Hepatocyte (in vitro differentiated cells): ENCODE results near the gene CRYBA4. TPM values are rescaled to one million over a fixed set of nuclear protein-coding genes. Genes with fewer than 3 reads are reported as not detected.

Experiments
- DNase-seq: peaks from one replicate; pipeline ENCODE4 v3.0.0-alpha.2; 2016; ENCODE audit warnings: low spot score
- H2AFZ ChIP-seq: fragments of 200-600 bp; sonication (generic); 2 replicates; pipeline ENCODE4 v1.6.0; 2016; ENCODE audit warnings: antibody characterized with exemption, mild to moderate bottlenecking
- H3K27ac ChIP-seq: fragments of 200-600 bp; sonication (generic); 2 replicates; pipeline ENCODE4 v1.5.1; 2016; ENCODE audit warnings: mild to moderate bottlenecking
- H3K27me3 ChIP-seq: fragments of 200-600 bp; sonication (generic); 2 replicates; pipeline ENCODE4 v1.6.1; 2016
- H3K36me3 ChIP-seq: fragments of 200-600 bp; sonication (generic); replicated peaks from 2 replicates; pipeline ENCODE4 v1.5.1; 2016; ENCODE audit warnings: low read depth; ENCODE audit not compliant: insufficient read depth
- H3K4me1 ChIP-seq: fragments of 200-600 bp; sonication (generic); 2 replicates; pipeline ENCODE4 v1.5.1; 2016; ENCODE audit warnings: mild to moderate bottlenecking, moderate library complexity; ENCODE audit not compliant: insufficient read depth
- H3K4me2 ChIP-seq: fragments of 200-600 bp; sonication (generic); 2 replicates; pipeline ENCODE4 v1.6.0; 2016
- H3K4me3 ChIP-seq: fragments of 200-600 bp; sonication (generic); 2 replicates; pipeline ENCODE4 v1.5.1; 2016; ENCODE audit warnings: mild to moderate bottlenecking
- H3K79me2 ChIP-seq: fragments of 200-600 bp; sonication (generic); 2 replicates; pipeline ENCODE4 v1.6.0; 2017; ENCODE audit warnings: mild to moderate bottlenecking
- H3K9me2 ChIP-seq: fragments of 200-600 bp; sonication (generic); replicated peaks from 2 replicates; pipeline ENCODE4 v1.6.0; 2017; ENCODE audit warnings: mild to moderate bottlenecking; ENCODE audit not compliant: insufficient read depth
- H3K9me3 ChIP-seq: fragments of 200-600 bp; sonication (generic); 2 replicates; pipeline ENCODE4 v1.5.1; 2016; ENCODE audit warnings: low read depth, mild to moderate bottlenecking
- H4K20me1 ChIP-seq: fragments of 200-600 bp; sonication (generic); 2 replicates; pipeline ENCODE4 v1.6.0; 2016; ENCODE audit warnings: mild to moderate bottlenecking; ENCODE audit not compliant: insufficient read depth, poor library complexity, severe bottlenecking
- CTCF ChIP-seq: fragments of 200-600 bp; sonication (generic); IDR thresholded peaks from 2 replicates; pipeline ENCODE4 v1.5.1; 2016; ENCODE audit warnings: antibody characterized with exemption, mild to moderate bottlenecking; ENCODE audit not compliant: poor library complexity
- EZH2 ChIP-seq: fragments of 200-600 bp; sonication (generic); IDR thresholded peaks from 2 replicates; pipeline ENCODE4 v1.6.1; 2016; ENCODE audit warnings: antibody characterized with exemption, mild to moderate bottlenecking, borderline replicate concordance
- EZH2phosphoT487 ChIP-seq: fragments of 200-600 bp; sonication (generic); IDR thresholded peaks from one replicate; pipeline ENCODE4 v1.6.1; 2018; ENCODE audit warnings: antibody characterized with exemption, mild to moderate bottlenecking, low read depth, moderate library complexity; ENCODE audit not compliant: unreplicated experiment, severe bottlenecking
- WGBS: methylation state at CpG from one replicate; pipeline ENCODE4 v1.1.6; 2016; ENCODE audit warnings: low lambda C conversion rate; ENCODE audit errors: missing lambda C conversion rate; 5-methylcytosine and 5-hydroxymethylcytosine counted together
- polyA plus RNA-seq: library from polyadenylated mRNA; unstranded; fragments of >200 nt; fragmentation: Nextera tagmentation; extraction: Ambion mirVana; gene quantifications from 2 replicates; pipeline ENCODE4 v1.2.1, GENCODE V29; 2016
- total RNA-seq: library from RNA; depleted of rRNA; stranded (reverse); fragments of >200 nt; gene quantifications from 2 replicates; pipeline ENCODE4 v1.2.3, GENCODE V29; 2014

The CRYBA4 gene
- total and polyA plus RNA-seq, 2 experiments from 2014 or later, result not detected

DNA sequence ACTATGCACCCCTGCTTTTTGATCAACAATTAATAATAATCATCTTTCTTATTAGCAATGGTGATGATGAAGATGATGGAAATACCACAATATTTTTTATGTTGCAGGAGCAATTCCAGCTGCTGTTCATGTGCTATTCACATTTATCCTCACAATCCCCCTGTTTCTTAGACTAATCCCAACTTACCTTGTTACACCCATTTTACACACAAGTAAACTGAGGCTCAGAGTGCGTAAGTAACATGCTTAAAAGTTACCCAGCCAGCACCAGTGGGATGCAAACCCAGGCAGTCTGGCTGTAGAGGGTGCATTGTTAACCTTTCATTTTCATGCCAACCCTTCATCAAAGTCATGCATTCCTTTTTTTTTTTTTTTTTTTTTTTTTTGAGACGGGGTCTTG is 1.6 kb upstream of the CRYBA4 start:
- 83% methylated on average over 2 of the region's 2 CpGs for WGBS
- no peaks in the 10 kb centered on the region for H3K4me1 ChIP-seq
- no peaks in the 10 kb centered on the region for H3K36me3 ChIP-seq
- H3K79me2 ChIP-seq, result no peaks in the 10 kb centered on the region
- H4K20me1 ChIP-seq, result no peaks in the 10 kb centered on the region
- TF ChIP-seq EZH2, result no peak
- no peak for TF ChIP-seq EZH2phosphoT487
- TF ChIP-seq CTCF, result no peak
- no peak for DNase-seq
- H3K27me3 ChIP-seq, result peaks cover 1% of the 10 kb centered on the region
- no peak overlapping the region for H3K27ac ChIP-seq
- no peak overlapping the region for H3K4me2 ChIP-seq
- no peak overlapping the region for H3K4me3 ChIP-seq
- H3K9me3 ChIP-seq, result no peaks in the 10 kb centered on the region
- H3K9me2 ChIP-seq, result no peaks in the 10 kb centered on the region
- H2AFZ ChIP-seq, result no peak overlapping the region

DNA sequence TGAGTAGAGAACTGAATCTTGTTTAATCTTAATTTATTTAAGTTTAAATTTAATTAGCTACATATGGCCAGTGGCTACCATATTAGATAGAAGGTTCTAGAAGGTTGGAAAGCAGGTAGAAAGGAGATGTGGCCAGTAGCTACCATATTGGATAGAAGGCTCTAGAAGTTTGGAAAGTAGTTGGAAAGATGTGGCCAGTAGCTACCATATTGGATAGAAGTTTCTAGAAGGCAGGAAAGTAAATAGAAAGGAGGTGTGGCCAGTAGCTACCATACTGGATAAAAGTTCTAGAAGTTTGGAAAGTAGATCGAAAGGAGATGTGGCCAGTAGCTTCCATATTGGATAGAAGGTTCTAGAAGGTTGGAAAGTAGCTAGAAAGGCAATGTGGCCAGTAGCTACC is 2.2 kb downstream of the CRYBA4 start:
- Histone ChIP-seq H3K4me1 (no peaks in the 10 kb centered on the region), H3K9me3 (no peaks in the 10 kb centered on the region), H3K4me3 (no peak overlapping the region), H2AFZ (no peak overlapping the region), H3K9me2 (no peaks in the 10 kb centered on the region), H3K79me2 (no peaks in the 10 kb centered on the region), H3K4me2 (no peak overlapping the region), H3K36me3 (no peaks in the 10 kb centered on the region), H4K20me1 (no peaks in the 10 kb centered on the region), H3K27ac (no peak overlapping the region), H3K27me3 (no peaks in the 10 kb centered on the region)
- TF ChIP-seq EZH2 (no peak), EZH2phosphoT487 (no peak), CTCF (no peak)
- WGBS, result 96% methylated on average over 1 of the region's 1 CpG
- no peak for DNase-seq

GRCh38 chr22:26624803-26625202 is 3.0 kb downstream of the CRYBA4 start:
- Histone ChIP-seq H3K4me3 (no peak overlapping the region), H3K27ac (no peak overlapping the region), H3K4me1 (no peaks in the 10 kb centered on the region), H3K27me3 (no peaks in the 10 kb centered on the region), H3K9me3 (no peaks in the 10 kb centered on the region), H3K9me2 (no peaks in the 10 kb centered on the region), H2AFZ (no peak overlapping the region), H4K20me1 (no peaks in the 10 kb centered on the region), H3K79me2 (no peaks in the 10 kb centered on the region), H3K4me2 (no peak overlapping the region), H3K36me3 (no peaks in the 10 kb centered on the region)
- WGBS, result 86% methylated on average over 11 of the region's 12 CpGs
- TF ChIP-seq CTCF (no peak), EZH2phosphoT487 (no peak), EZH2 (no peak)
- DNase-seq, result no peak
